ENCODE measurements around the gene NR2C2AP.
"Not testable (repeated sequence)": the region's sequence is repeated elsewhere in the genome, so short reads cannot be mapped to it uniquely, and the experiment has no call there.

NR2C2AP gene

DNA sequence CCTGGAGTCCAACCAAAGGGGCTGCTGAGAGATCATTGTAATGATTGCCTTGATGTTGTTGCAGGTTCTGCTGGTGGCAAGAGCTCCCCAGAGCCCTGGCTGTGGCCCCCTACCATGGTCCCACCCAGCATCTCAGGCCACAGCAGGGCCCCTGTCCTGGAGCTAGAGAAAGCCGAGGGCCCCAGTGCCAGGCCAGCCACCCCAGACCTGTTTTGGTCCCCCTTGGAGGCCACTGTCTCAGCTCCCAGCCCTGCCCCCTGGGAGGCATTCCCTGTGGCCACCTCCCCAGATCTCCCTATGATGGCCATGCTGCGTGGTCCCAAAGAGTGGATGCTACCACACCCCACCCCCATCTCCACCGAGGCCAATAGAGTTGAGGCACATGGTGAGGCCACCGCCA lies 24.0 kb upstream of the NR2C2AP start:
- Histone ChIP-seq H3K36me3 (ENCODE audit: control insufficient read depth in 2 of 2, insufficient read depth in 2 of 2, low read length in 2 of 2) (no peaks in the 10 kb centered on the region), H3K9me3 (ENCODE audit: control insufficient read depth in 2 of 2, low read length in 2 of 2) (no peaks in the 10 kb centered on the region), H3K4me1 (ENCODE audit: control insufficient read depth, insufficient read depth, low read length) (peaks cover 6% of the 10 kb centered on the region), H3K27ac (ENCODE audit: low read length) (no peak overlapping the region), H3K4me3 (ENCODE audit: low read length in 2 of 2) (no peak overlapping the region), H3K9ac (ENCODE audit: low read length in 2 of 2) (no peak overlapping the region), H3K27me3 (ENCODE audit: control insufficient read depth in 1 of 2, insufficient read depth in 2 of 2, low read length in 2 of 2) (peaks cover 35 to 42% of the 10 kb centered on the region in 2 donors)

- H3K9me3 ChIP-seq (ENCODE audit: control insufficient read depth in 2 of 2, low read length in 2 of 2): no peaks in the 10 kb centered on the region
- peaks cover 35 to 42% of the 10 kb centered on the region in 2 donors for H3K27me3 ChIP-seq (ENCODE audit: control insufficient read depth in 1 of 2, insufficient read depth in 2 of 2, low read length in 2 of 2)
- peaks cover 6% of the 10 kb centered on the region for H3K4me1 ChIP-seq (ENCODE audit: control insufficient read depth, insufficient read depth, low read length)
- no peak overlapping the region for H3K9ac ChIP-seq (ENCODE audit: low read length in 2 of 2)
- H3K27ac ChIP-seq (ENCODE audit: low read length): no peak overlapping the region
- no peaks in the 10 kb centered on the region for H3K36me3 ChIP-seq (ENCODE audit: control insufficient read depth in 2 of 2, insufficient read depth in 2 of 2, low read length in 2 of 2)
- H3K4me3 ChIP-seq (ENCODE audit: low read length in 2 of 2): no peak overlapping the region
Observed at GRCh38 chr19:19226663-19227062, 23.4 kb upstream of the NR2C2AP start.

DNA sequence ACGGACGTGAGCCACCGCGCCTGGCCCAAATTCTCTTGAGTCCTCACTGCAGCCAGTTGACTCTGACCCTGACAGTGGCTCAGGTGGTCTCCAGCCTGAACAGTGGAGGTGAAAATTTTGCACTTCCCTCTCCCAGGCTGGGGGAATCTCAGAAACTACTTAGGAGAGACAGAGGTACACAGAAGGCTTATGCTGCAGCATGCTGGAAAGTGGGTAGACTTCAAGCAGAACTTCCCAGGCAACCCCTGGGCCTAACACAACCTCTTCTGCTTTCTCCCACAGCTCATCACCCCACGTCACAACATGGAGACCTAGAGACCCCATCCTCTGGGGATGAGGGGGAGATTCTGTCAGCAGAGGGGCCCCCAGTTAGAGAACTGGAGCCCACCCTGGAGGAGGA lies 23.0 kb upstream of the NR2C2AP start:
- Histone ChIP-seq H3K27ac (ENCODE audit: low read length) (no peak overlapping the region), H3K9me3 (ENCODE audit: control insufficient read depth in 2 of 2, low read length in 2 of 2) (no peaks in the 10 kb centered on the region), H3K4me1 (ENCODE audit: control insufficient read depth, insufficient read depth, low read length) (peaks cover 6% of the 10 kb centered on the region), H3K9ac (ENCODE audit: low read length in 2 of 2) (no peak overlapping the region), H3K36me3 (ENCODE audit: control insufficient read depth in 2 of 2, insufficient read depth in 2 of 2, low read length in 2 of 2) (no peaks in the 10 kb centered on the region), H3K4me3 (ENCODE audit: low read length in 2 of 2) (no peak overlapping the region), H3K27me3 (ENCODE audit: control insufficient read depth in 1 of 2, insufficient read depth in 2 of 2, low read length in 2 of 2) (peaks cover 35 to 42% of the 10 kb centered on the region in 2 donors)

DNA sequence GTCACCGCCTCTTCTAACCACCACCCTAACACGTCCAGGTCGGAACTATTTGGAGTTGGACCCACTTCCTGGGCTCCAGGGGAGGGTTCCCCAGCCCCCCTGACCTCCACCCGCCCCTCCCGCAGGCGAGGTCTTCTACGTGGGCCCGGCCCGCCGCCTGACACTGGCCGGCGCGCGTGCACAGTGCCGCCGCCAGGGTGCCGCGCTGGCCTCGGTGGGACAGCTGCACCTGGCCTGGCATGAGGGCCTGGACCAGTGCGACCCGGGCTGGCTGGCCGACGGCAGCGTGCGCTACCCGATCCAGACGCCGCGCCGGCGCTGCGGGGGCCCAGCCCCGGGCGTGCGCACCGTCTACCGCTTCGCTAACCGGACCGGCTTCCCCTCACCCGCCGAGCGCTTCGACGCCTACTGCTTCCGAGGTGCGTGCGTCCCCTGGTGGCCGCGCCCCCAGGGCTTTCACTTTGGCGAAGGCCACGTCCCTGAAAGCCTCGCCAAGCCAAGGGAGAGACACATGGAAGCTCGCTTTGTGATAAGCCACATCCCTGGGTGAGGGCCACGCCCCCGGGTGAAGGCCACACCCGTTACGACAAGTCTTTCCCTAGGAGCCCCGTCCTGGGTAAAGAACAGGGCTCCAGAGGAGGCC lies 21.8 kb upstream of the NR2C2AP start:
- H3K27ac ChIP-seq (ENCODE audit: low read length): no peak overlapping the region
- no peaks in the 10 kb centered on the region for H3K36me3 ChIP-seq (ENCODE audit: control insufficient read depth in 2 of 2, insufficient read depth in 2 of 2, low read length in 2 of 2)
- H3K9ac ChIP-seq (ENCODE audit: low read length in 2 of 2): no peak overlapping the region
- peak overlapping the region; percentile 8 to 62 for H3K4me3 ChIP-seq (ENCODE audit: low read length in 2 of 2)
- peaks cover 6% of the 10 kb centered on the region for H3K4me1 ChIP-seq (ENCODE audit: control insufficient read depth, insufficient read depth, low read length)
- H3K27me3 ChIP-seq (ENCODE audit: control insufficient read depth in 1 of 2, insufficient read depth in 2 of 2, low read length in 2 of 2): peaks cover 35 to 42% of the 10 kb centered on the region in 2 donors
- no peaks in the 10 kb centered on the region for H3K9me3 ChIP-seq (ENCODE audit: control insufficient read depth in 2 of 2, low read length in 2 of 2)

- Histone ChIP-seq H3K27ac (ENCODE audit: low read length) (no peak overlapping the region), H3K36me3 (ENCODE audit: control insufficient read depth in 2 of 2, insufficient read depth in 2 of 2, low read length in 2 of 2) (no peaks in the 10 kb centered on the region), H3K9me3 (ENCODE audit: control insufficient read depth in 2 of 2, low read length in 2 of 2) (no peaks in the 10 kb centered on the region), H3K4me1 (ENCODE audit: control insufficient read depth, insufficient read depth, low read length) (peaks cover 6% of the 10 kb centered on the region), H3K9ac (ENCODE audit: low read length in 2 of 2) (no peak overlapping the region), H3K27me3 (ENCODE audit: control insufficient read depth in 1 of 2, insufficient read depth in 2 of 2, low read length in 2 of 2) (peaks cover 35 to 42% of the 10 kb centered on the region in 2 donors), H3K4me3 (ENCODE audit: low read length in 2 of 2) (no peak overlapping the region)
Observed at GRCh38 chr19:19224150-19224851, 21.1 kb upstream of the NR2C2AP start.

GRCh38 chr19:19223636-19224035 lies 20.4 kb upstream of the NR2C2AP start:
- no peaks in the 10 kb centered on the region for H3K9me3 ChIP-seq (ENCODE audit: control insufficient read depth in 2 of 2, low read length in 2 of 2)
- no peaks in the 10 kb centered on the region for H3K36me3 ChIP-seq (ENCODE audit: control insufficient read depth in 2 of 2, insufficient read depth in 2 of 2, low read length in 2 of 2)
- no peak overlapping the region for H3K4me3 ChIP-seq (ENCODE audit: low read length in 2 of 2)
- peaks cover 6% of the 10 kb centered on the region for H3K4me1 ChIP-seq (ENCODE audit: control insufficient read depth, insufficient read depth, low read length)
- H3K27ac ChIP-seq (ENCODE audit: low read length): no peak overlapping the region
- H3K9ac ChIP-seq (ENCODE audit: low read length in 2 of 2): no peak overlapping the region
- H3K27me3 ChIP-seq (ENCODE audit: control insufficient read depth in 1 of 2, insufficient read depth in 2 of 2, low read length in 2 of 2): peaks cover 35 to 42% of the 10 kb centered on the region in 2 donors

GRCh38 chr19:19223060-19223459 lies 19.8 kb upstream of the NR2C2AP start:
- H3K36me3 ChIP-seq (ENCODE audit: control insufficient read depth in 2 of 2, insufficient read depth in 2 of 2, low read length in 2 of 2): no peaks in the 10 kb centered on the region
- H3K27me3 ChIP-seq (ENCODE audit: control insufficient read depth in 1 of 2, insufficient read depth in 2 of 2, low read length in 2 of 2): peaks cover 34 to 40% of the 10 kb centered on the region in 2 donors
- no peak overlapping the region for H3K4me3 ChIP-seq (ENCODE audit: low read length in 2 of 2)
- H3K9ac ChIP-seq (ENCODE audit: low read length in 2 of 2): no peak overlapping the region
- peaks cover 6% of the 10 kb centered on the region for H3K4me1 ChIP-seq (ENCODE audit: control insufficient read depth, insufficient read depth, low read length)
- no peak overlapping the region for H3K27ac ChIP-seq (ENCODE audit: low read length)
- no peaks in the 10 kb centered on the region for H3K9me3 ChIP-seq (ENCODE audit: control insufficient read depth in 2 of 2, low read length in 2 of 2)

DNA sequence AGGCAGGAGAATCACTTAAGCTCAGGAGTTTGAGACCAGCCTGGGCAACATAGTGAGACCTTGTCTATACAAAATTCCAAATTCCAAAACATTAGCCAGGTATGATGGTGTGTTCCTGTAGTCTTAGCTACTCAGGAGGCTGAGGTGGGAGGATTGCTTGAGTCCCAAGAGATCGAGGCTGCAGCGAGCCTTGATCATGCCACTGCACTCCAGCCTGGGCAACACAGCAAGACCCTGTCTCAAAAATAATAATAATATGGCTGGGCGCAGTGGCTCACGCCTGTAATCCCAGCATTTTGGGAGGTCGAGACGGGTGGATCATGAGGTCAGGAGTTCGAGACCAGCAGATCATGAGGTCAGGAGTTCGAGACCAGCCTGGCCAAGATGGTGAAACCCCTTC lies 17.8 kb upstream of the NR2C2AP start:
- not testable (repeated sequence) for H3K27ac ChIP-seq (ENCODE audit: low read length); H3K9me3 ChIP-seq (ENCODE audit: control insufficient read depth in 2 of 2, low read length in 2 of 2); H3K36me3 ChIP-seq (ENCODE audit: control insufficient read depth in 2 of 2, insufficient read depth in 2 of 2, low read length in 2 of 2); H3K4me1 ChIP-seq (ENCODE audit: control insufficient read depth, insufficient read depth, low read length); H3K4me3 ChIP-seq (ENCODE audit: low read length in 2 of 2); H3K9ac ChIP-seq (ENCODE audit: low read length in 2 of 2)
- H3K27me3 ChIP-seq (ENCODE audit: control insufficient read depth in 1 of 2, insufficient read depth in 2 of 2, low read length in 2 of 2): peaks cover 21 to 23% of the 10 kb centered on the region in 2 donors

GRCh38 chr19:19218911-19219310 lies 15.7 kb upstream of the NR2C2AP start:
- no peak overlapping the region for H3K4me3 ChIP-seq (ENCODE audit: low read length in 2 of 2)
- no peaks in the 10 kb centered on the region for H3K36me3 ChIP-seq (ENCODE audit: control insufficient read depth in 2 of 2, insufficient read depth in 2 of 2, low read length in 2 of 2)
- H3K27ac ChIP-seq (ENCODE audit: low read length): no peak overlapping the region
- H3K4me1 ChIP-seq (ENCODE audit: control insufficient read depth, insufficient read depth, low read length): no peaks in the 10 kb centered on the region
- no peak overlapping the region for H3K9ac ChIP-seq (ENCODE audit: low read length in 2 of 2)
- H3K27me3 ChIP-seq (ENCODE audit: control insufficient read depth in 1 of 2, insufficient read depth in 2 of 2, low read length in 2 of 2): peaks cover 9 to 23% of the 10 kb centered on the region in 2 donors
- H3K9me3 ChIP-seq (ENCODE audit: control insufficient read depth in 2 of 2, low read length in 2 of 2): no peaks in the 10 kb centered on the region

GRCh38 chr19:19217099-19217498 lies 13.9 kb upstream of the NR2C2AP start:
- Histone ChIP-seq H3K27me3 (ENCODE audit: control insufficient read depth in 1 of 2, insufficient read depth in 2 of 2, low read length in 2 of 2) (peaks cover 23 to 30% of the 10 kb centered on the region in 2 donors), H3K4me3 (ENCODE audit: low read length in 2 of 2) (no peak overlapping the region), H3K27ac (ENCODE audit: low read length) (no peak overlapping the region), H3K4me1 (ENCODE audit: control insufficient read depth, insufficient read depth, low read length) (no peaks in the 10 kb centered on the region), H3K9me3 (ENCODE audit: control insufficient read depth in 2 of 2, low read length in 2 of 2) (no peaks in the 10 kb centered on the region), H3K36me3 (ENCODE audit: control insufficient read depth in 2 of 2, insufficient read depth in 2 of 2, low read length in 2 of 2) (no peaks in the 10 kb centered on the region), H3K9ac (ENCODE audit: low read length in 2 of 2) (no peak overlapping the region)

DNA sequence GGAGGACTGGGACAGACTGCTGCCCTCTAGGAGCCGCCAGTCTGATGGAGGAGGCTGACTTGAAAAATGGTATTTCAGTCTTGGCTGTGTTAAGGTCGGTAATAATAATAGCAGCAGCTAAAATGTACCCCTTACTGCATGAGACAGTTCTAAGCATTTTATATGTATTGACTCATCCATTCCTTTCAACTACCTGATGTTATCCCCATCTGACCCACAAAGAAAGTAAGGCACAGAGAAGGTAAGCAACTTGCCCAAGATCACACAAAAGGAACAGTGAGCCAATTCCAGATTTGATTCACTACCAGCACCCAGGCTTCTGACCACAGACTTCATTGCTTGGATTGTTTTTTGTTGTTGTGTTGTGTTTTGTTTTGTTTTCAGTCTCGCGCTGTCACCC lies 12.6 kb upstream of the NR2C2AP start:
- Histone ChIP-seq H3K36me3 (ENCODE audit: control insufficient read depth in 2 of 2, insufficient read depth in 2 of 2, low read length in 2 of 2) (no peaks in the 10 kb centered on the region), H3K27me3 (ENCODE audit: control insufficient read depth in 1 of 2, insufficient read depth in 2 of 2, low read length in 2 of 2) (peaks cover 33 to 38% of the 10 kb centered on the region in 2 donors), H3K9me3 (ENCODE audit: control insufficient read depth in 2 of 2, low read length in 2 of 2) (no peaks in the 10 kb centered on the region), H3K9ac (ENCODE audit: low read length in 2 of 2) (no peak overlapping the region), H3K4me1 (ENCODE audit: control insufficient read depth, insufficient read depth, low read length) (no peaks in the 10 kb centered on the region), H3K4me3 (ENCODE audit: low read length in 2 of 2) (no peak overlapping the region), H3K27ac (ENCODE audit: low read length) (no peak overlapping the region)
